Fibroblast of the aortic adventitia (primary cell): Measurements from ENCODE around the gene ACADVL. TPM values are rescaled to one million over a fixed set of nuclear protein-coding genes. Genes with fewer than 3 reads are reported as not detected.

ENCODE experiments used
- DNase-seq: peaks from one replicate; pipeline ENCODE4 v3.0.0-alpha.2; 2010; ENCODE audit warnings: low read depth
- H3K4me3 ChIP-seq: 2 replicates; pipeline ENCODE4 v1.5.1; 2011; ENCODE audit warnings: low read depth, mild to moderate bottlenecking, control low read depth, low read length, moderate library complexity
- CTCF ChIP-seq: IDR thresholded peaks from 2 replicates; pipeline ENCODE4 v1.5.1; 2011; ENCODE audit warnings: mild to moderate bottlenecking, low read length, control low read depth, inconsistent platforms; ENCODE audit not compliant: insufficient read depth
- total RNA-seq: library from RNA; depleted of rRNA; stranded (reverse); fragments of >200 nt; gene quantifications from 2 replicates; pipeline ENCODE4 v1.2.3, GENCODE V29; 2012; ENCODE audit warnings: low replicate concordance

The ACADVL gene
- total RNA-seq, 1 donor, result 210 TPM

- TF ChIP-seq CTCF, result no peak
- no peak overlapping the region for H3K4me3 ChIP-seq
- no peak for DNase-seq
Measured at GRCh38 chr17:7254511-7254910, 34.8 kb downstream of the ACADVL start.

- H3K4me3 ChIP-seq, result no peak overlapping the region
- no peak for DNase-seq
- no peak for TF ChIP-seq CTCF
Measured at GRCh38 chr17:7256766-7257456, 37.2 kb downstream of the ACADVL start.

- no peak overlapping the region for H3K4me3 ChIP-seq
- DNase-seq, result peak; percentile 45
- TF ChIP-seq CTCF, result no peak
Measured at GRCh38 chr17:7258731-7259554, 39.2 kb downstream of the ACADVL start.

- no peak for TF ChIP-seq CTCF
- no peak overlapping the region for H3K4me3 ChIP-seq
- DNase-seq, result no peak
Measured at GRCh38 chr17:7259555-7259889, 39.8 kb downstream of the ACADVL start.

GRCh38 chr17:7260151-7260550, 40.4 kb downstream of the ACADVL start:
- no peak for DNase-seq
- H3K4me3 ChIP-seq, result no peak overlapping the region
- no peak for TF ChIP-seq CTCF

- no peak for DNase-seq
- H3K4me3 ChIP-seq, result peak overlapping the region; percentile 33
- no peak for TF ChIP-seq CTCF
Measured at GRCh38 chr17:7260651-7261378, 41.1 kb downstream of the ACADVL start.
